Keratinocyte (primary cell): ENCODE measurements around the gene KRTAP12-4. TPM values are rescaled to one million over a fixed set of nuclear protein-coding genes. Genes with fewer than 3 reads are reported as not detected.

Source experiments
- DNase-seq: peaks from one replicate; pipeline ENCODE4 v3.0.0-alpha.2; 2011; ENCODE audit warnings: low read depth, missing footprints, low spot score
- FAIRE-seq: peaks from 2 replicates; lab custom pipeline; 2011; peaks lifted over from hg19 to GRCh38; lab: Jason Lieb, UNC
- H2AFZ ChIP-seq: 2 replicates; pipeline ENCODE4 v1.6.0; 2012; ENCODE audit warnings: low read length, control low read depth, inconsistent platforms; ENCODE audit not compliant: control insufficient read depth
- H3K27ac ChIP-seq: 2 replicates; pipeline ENCODE4 v1.5.1; 2011; ENCODE audit warnings: low read length; ENCODE audit not compliant: control insufficient read depth, insufficient read depth
- H3K27me3 ChIP-seq: 3 replicates; pipeline ENCODE4 v1.6.0; 2011; ENCODE audit warnings: low read length; ENCODE audit not compliant: control insufficient read depth, insufficient read depth; ENCODE audit errors: extremely low read depth
- H3K36me3 ChIP-seq, 2 experiments: 2 replicates in 1 of 2; 3 replicates in 1 of 2; pipeline ENCODE4 v1.5.1; 2011; ENCODE audit warnings: low read length in 2 of 2, mild to moderate bottlenecking in 1 of 2; ENCODE audit not compliant: control insufficient read depth in 2 of 2, insufficient read depth in 2 of 2; ENCODE audit errors: extremely low read depth in 1 of 2
- H3K4me1 ChIP-seq: 3 replicates; pipeline ENCODE4 v1.5.1; 2011; ENCODE audit warnings: low read length; ENCODE audit not compliant: control insufficient read depth, insufficient read depth; ENCODE audit errors: extremely low read depth
- H3K4me2 ChIP-seq: 3 replicates; pipeline ENCODE4 v1.6.0; 2011; ENCODE audit warnings: low read depth, low read length; ENCODE audit not compliant: control insufficient read depth, insufficient read depth; ENCODE audit errors: extremely low read depth
- H3K4me3 ChIP-seq, 3 experiments: fragments of 200-600 bp in 1 of 3; sonication (generic) in 1 of 3; 2 replicates in 2 of 3; 3 replicates in 1 of 3; pipeline ENCODE4 v1.5.1; 2011 to 2016; ENCODE audit warnings: low read length in 3 of 3, mild to moderate bottlenecking in 3 of 3, control low read depth in 2 of 3, inconsistent platforms in 1 of 3, low read depth in 1 of 3, mixed read lengths in 1 of 3, mixed run types in 1 of 3, moderate library complexity in 1 of 3; ENCODE audit not compliant: control insufficient read depth in 2 of 3, insufficient read depth in 2 of 3; ENCODE audit errors: extremely low read depth in 1 of 3
- H3K79me2 ChIP-seq: 2 replicates; pipeline ENCODE4 v1.6.0; 2012; ENCODE audit warnings: low read length; ENCODE audit not compliant: control insufficient read depth, insufficient read depth
- H3K9ac ChIP-seq: 3 replicates; pipeline ENCODE4 v1.6.0; 2011; ENCODE audit warnings: low read length; ENCODE audit not compliant: control insufficient read depth, insufficient read depth; ENCODE audit errors: extremely low read depth
- H3K9me1 ChIP-seq: 3 replicates; pipeline ENCODE4 v1.6.0; 2011; ENCODE audit warnings: low read length; ENCODE audit not compliant: control insufficient read depth, insufficient read depth; ENCODE audit errors: extremely low read depth
- H3K9me3 ChIP-seq: 2 replicates; pipeline ENCODE4 v1.5.1; 2012; ENCODE audit warnings: low read depth, low read length; ENCODE audit not compliant: control insufficient read depth
- H4K20me1 ChIP-seq: 3 replicates; pipeline ENCODE4 v1.6.0; 2011; ENCODE audit warnings: low read length; ENCODE audit not compliant: control insufficient read depth, insufficient read depth; ENCODE audit errors: extremely low read depth
- CTCF ChIP-seq, 3 experiments: IDR thresholded peaks in 1 of 3; conservative IDR thresholded peaks in 1 of 3; optimal IDR thresholded peaks in 1 of 3; 2 replicates in 2 of 3; 3 replicates in 1 of 3; pipeline versions ENCODE3 to v1.5.1; 2011; ENCODE audit warnings: low read length in 3 of 3, mild to moderate bottlenecking in 3 of 3, moderate library complexity in 2 of 3, control low read depth in 1 of 3, inconsistent platforms in 1 of 3; ENCODE audit not compliant: insufficient read depth in 2 of 3; ENCODE audit errors: extremely low read depth in 1 of 3
- EZH2 ChIP-seq: IDR thresholded peaks from one replicate; pipeline ENCODE4 v1.6.1; 2012; ENCODE audit warnings: inconsistent platforms, mild to moderate bottlenecking, low read length, moderate library complexity
- dilution Hi-C: fragments of 300-500 bp; cut with MboI; formaldehyde crosslinking; loops from one replicate; pipeline ENCODE4 v1.7.0; 2020; ENCODE audit warnings: low sequenced_read_pairs; ENCODE audit not compliant: extremely low pct_ligation_motif_present
- polyA plus RNA-seq, 5 experiments: library from polyadenylated mRNA; depleted of rRNA in 3 of 5; stranded (reverse) in 3 of 5; stranded (forward) in 1 of 5; unstranded in 1 of 5; fragments of >200 nt; gene quantifications; 1 replicate in 1 of 5; 2 replicates in 3 of 5; 3 replicates in 1 of 5; pipeline versions ENCODE4 v1.2.1 to v1.2.3, GENCODE V29; 2011 to 2012; ENCODE audit warnings: missing spikeins in 2 of 5, low read depth in 1 of 5, low replicate concordance in 1 of 5

Gene KRTAP12-4
- polyA plus RNA-seq, 1 donor (not counting 4 experiments of a cell fraction or from before 2014, with no cell fraction given) = not detected

- H3K9me1 ChIP-seq = no peaks in the 10 kb centered on the region
- H3K4me3 ChIP-seq = no peak overlapping the region
- H4K20me1 ChIP-seq = no peaks in the 10 kb centered on the region
- H3K4me1 ChIP-seq = no peaks in the 10 kb centered on the region
- dilution Hi-C loops = no loop called here
- no peak overlapping the region for H3K27ac ChIP-seq
- no peak overlapping the region for H3K9ac ChIP-seq
- H3K9me3 ChIP-seq = peaks cover 1% of the 10 kb centered on the region
- H3K4me2 ChIP-seq = no peak overlapping the region
- FAIRE-seq = no peak
- no peaks in the 10 kb centered on the region for H3K79me2 ChIP-seq
- H3K36me3 ChIP-seq = no peaks in the 10 kb centered on the region
- no peak for TF ChIP-seq CTCF (optimal IDR thresholded peaks at IDR 0.05 in 1 of 3, IDR thresholded peaks at IDR 0.05 in 1 of 3, conservative IDR thresholded peaks at IDR 0.05 in 1 of 3; ENCODE audit: extremely low read depth in 1 of 3, insufficient read depth in 2 of 3, low read length in 3 of 3)
- TF ChIP-seq EZH2 = no peak
- DNase-seq = no peak
- H2AFZ ChIP-seq = no peak overlapping the region
- H3K27me3 ChIP-seq = no peaks in the 10 kb centered on the region
Observed at GRCh38 chr21:44649521-44650100, 4.8 kb downstream of the KRTAP12-4 start.

- H3K9ac ChIP-seq = no peak overlapping the region
- H3K4me3 ChIP-seq = no peak overlapping the region
- no peak for TF ChIP-seq EZH2
- no peak for TF ChIP-seq CTCF (optimal IDR thresholded peaks at IDR 0.05 in 1 of 3, IDR thresholded peaks at IDR 0.05 in 1 of 3, conservative IDR thresholded peaks at IDR 0.05 in 1 of 3; ENCODE audit: extremely low read depth in 1 of 3, insufficient read depth in 2 of 3, low read length in 3 of 3)
- H3K9me3 ChIP-seq = peaks cover 1% of the 10 kb centered on the region
- H3K36me3 ChIP-seq = no peaks in the 10 kb centered on the region
- no peak overlapping the region for H3K4me2 ChIP-seq
- H3K4me1 ChIP-seq = no peaks in the 10 kb centered on the region
- H3K9me1 ChIP-seq = no peaks in the 10 kb centered on the region
- no peak overlapping the region for H3K27ac ChIP-seq
- dilution Hi-C loops = no loop called here
- H3K27me3 ChIP-seq = no peaks in the 10 kb centered on the region
- no peak for FAIRE-seq
- no peaks in the 10 kb centered on the region for H3K79me2 ChIP-seq
- no peaks in the 10 kb centered on the region for H4K20me1 ChIP-seq
- H2AFZ ChIP-seq = no peak overlapping the region
- no peak for DNase-seq
Observed at GRCh38 chr21:44648557-44649311, 5.7 kb downstream of the KRTAP12-4 start.
